Stimulated activated CD4-positive, alpha-beta T cell treated with anti-CD3 and anti-CD28 coated beads, Interleukin-1b, Interleukin-23, amount 100 ng/mL, for 24 hours (primary cell): Measurements from ENCODE around the gene SLC12A8.

ENCODE experiments used
- DNase-seq, 4 experiments: peaks; one replicate each; pipeline ENCODE4 v3.0.0-alpha.2; 2020; ENCODE audit warnings: low read depth in 4 of 4, low spot score in 1 of 4

The SLC12A8 gene

GRCh38 chr3:125033616-125034015, 178.9 kb downstream of the SLC12A8 start:
- DNase-seq = no peak

- no peak for DNase-seq
Measured at GRCh38 chr3:125033135-125033534, 179.4 kb downstream of the SLC12A8 start.

DNA sequence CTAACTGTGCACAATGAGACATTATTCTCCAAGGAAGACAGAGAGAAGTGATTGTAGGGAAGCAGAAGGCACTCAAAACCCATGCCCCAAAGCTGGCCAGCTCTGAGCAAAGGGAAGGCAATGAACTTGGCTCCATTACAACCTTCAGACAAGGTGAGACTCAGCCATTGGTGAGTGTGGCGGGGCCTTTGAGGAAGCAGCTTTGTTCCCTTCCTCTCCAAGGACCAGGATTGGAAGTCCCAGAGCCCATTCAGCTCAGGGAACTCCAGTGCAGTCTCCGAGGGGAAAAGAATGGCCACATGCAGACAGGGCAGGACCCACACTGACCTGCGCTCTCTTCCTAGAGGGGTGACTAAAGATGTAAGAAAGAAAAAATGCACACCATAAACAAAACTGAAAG, 179.9 kb downstream of the SLC12A8 start:
- DNase-seq = no peak
